Esophagus squamous epithelium (tissue), 4 donors: ENCODE results near the gene PMFBP1.

Experiments
- CTCF ChIP-seq, 6 experiments: fragments of 450-650 bp in 4 of 6; fragments of 200-600 bp in 2 of 6; sonication (generic) in 2 of 6; IDR thresholded peaks; one replicate each; pipeline ENCODE4 v1.5.1; 2016 to 2019; ENCODE audit warnings: antibody characterized with exemption in 6 of 6, mild to moderate bottlenecking in 4 of 6, moderate library complexity in 4 of 6
- POLR2A ChIP-seq, 4 donors: fragments of 450-650 bp; IDR thresholded peaks; one replicate each; pipeline ENCODE4 v1.6.1; 2017; ENCODE audit warnings: antibody characterized with exemption in 4 of 4, mild to moderate bottlenecking in 4 of 4, moderate library complexity in 3 of 4

- TF ChIP-seq POLR2A (IDR thresholded peaks at IDR 0.05) (no peak), CTCF (IDR thresholded peaks at IDR 0.05) (no peak)
Measured at GRCh38 chr16:72159801-72160200, 12.2 kb downstream of the PMFBP1 start.
